GM12878 (cell line): ENCODE results near the gene RCAN2.

Experiments used
- BCL11A ChIP-seq: IDR thresholded peaks from 2 replicates; pipeline ENCODE4 v1.6.1; 2011; ENCODE audit warnings: low read depth, low read length
- CEBPB ChIP-seq, 2 experiments: fragments of 150-350 bp in 1 of 2; IDR thresholded peaks; 2 replicates each; pipeline ENCODE4 v1.6.1; 2012 to 2014; ENCODE audit warnings: low read depth in 2 of 2, low read length in 2 of 2, borderline replicate concordance in 1 of 2, inconsistent platforms in 1 of 2
- FOXK2 ChIP-seq: fragments of 450-650 bp; IDR thresholded peaks from 2 replicates; pipeline ENCODE4 v1.6.1; 2017; ENCODE audit warnings: mild to moderate bottlenecking, moderate library complexity
- MYC ChIP-seq: IDR thresholded peaks from 2 replicates; pipeline ENCODE4 v1.6.1; 2011; ENCODE audit warnings: mild to moderate bottlenecking, low read length, moderate library complexity, inconsistent platforms; ENCODE audit not compliant: insufficient read depth, insufficient replicate concordance, insufficient read length, severe bottlenecking
- NR2C2 ChIP-seq: IDR thresholded peaks from 2 replicates; pipeline ENCODE4 v1.6.1; 2011; ENCODE audit warnings: borderline replicate concordance, low read depth; ENCODE audit not compliant: control insufficient read depth, insufficient read length
- RELA ChIP-seq: fragments of 450-650 bp; IDR thresholded peaks from 2 replicates; pipeline ENCODE4 v1.8.0; 2014; ENCODE audit warnings: borderline replicate concordance; ENCODE audit not compliant: partially characterized antibody
- SPI1 ChIP-seq: IDR thresholded peaks from 2 replicates; pipeline ENCODE4 v1.6.1; 2011; ENCODE audit warnings: low read depth, mild to moderate bottlenecking, low read length, moderate library complexity, borderline replicate concordance; ENCODE audit not compliant: insufficient read depth
- TF ChIP-seq, protein P1 (sequence below): IDR thresholded peaks from 2 replicates; pipeline ENCODE4 v1.6.1; 2011; ENCODE audit warnings: low read depth, mild to moderate bottlenecking, low read length, moderate library complexity, borderline replicate concordance; ENCODE audit errors: extremely low read depth
- TF ChIP-seq, protein P2 (sequence below): IDR thresholded peaks from 2 replicates; pipeline ENCODE4 v1.6.1; 2012; ENCODE audit warnings: mild to moderate bottlenecking, low read depth, low read length
- TF ChIP-seq, protein P3 (sequence below), 3 experiments: IDR thresholded peaks in 2 of 3; conservative IDR thresholded peaks in 1 of 3; 2 replicates each; pipeline ENCODE4 v1.5.1; 2011; ENCODE audit warnings: low read depth in 3 of 3, low read length in 3 of 3, mild to moderate bottlenecking in 3 of 3, control low read depth in 2 of 3, moderate library complexity in 2 of 3, inconsistent platforms in 1 of 3, mixed read lengths in 1 of 3; ENCODE audit not compliant: control insufficient read depth in 2 of 3, insufficient read depth in 1 of 3; ENCODE audit errors: extremely low read depth in 1 of 3
- TF ChIP-seq, protein P4 (sequence below): IDR thresholded peaks from 2 replicates; pipeline ENCODE4 v1.6.1; 2011; ENCODE audit warnings: low read depth, low read length, improper control_type of control experiment, borderline replicate concordance

DNA sequence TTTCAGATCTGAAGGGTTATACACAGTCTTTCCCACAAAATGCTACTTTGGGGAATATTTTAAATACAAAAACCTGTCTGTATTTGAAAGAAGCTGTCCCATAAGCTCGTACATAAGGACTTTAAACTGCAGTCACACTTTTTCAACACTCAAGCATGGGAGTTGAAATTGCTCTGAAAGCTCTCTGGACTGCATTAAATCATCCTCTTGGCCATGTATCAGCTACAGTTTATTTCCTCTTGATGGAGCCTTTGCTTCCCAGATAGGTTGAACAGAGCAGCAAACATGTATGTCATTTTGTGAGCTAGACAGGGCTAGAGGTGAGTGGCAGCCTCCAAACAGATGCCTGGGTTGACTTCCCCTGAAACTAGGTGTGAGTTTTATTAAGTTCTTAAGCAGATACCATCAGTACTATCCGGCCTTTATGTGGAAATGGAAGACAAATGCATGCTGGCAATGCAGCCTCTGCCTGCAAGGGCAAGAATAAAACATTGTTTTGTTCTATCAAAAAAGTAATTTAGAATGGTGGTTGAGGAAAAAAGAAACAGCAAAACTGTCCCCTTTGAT, 214.6 kb downstream of the RCAN2 start:
- TF ChIP-seq RELA (no peak), MYC (no peak), SPI1 (no peak), CEBPB (IDR thresholded peaks at IDR 0.05; ENCODE audit: borderline replicate concordance in 1 of 2, low read depth in 2 of 2, low read length in 2 of 2) (no peak), NR2C2 (no peak), BCL11A (no peak), FOXK2 (no peak)
- TF ChIP-seq, protein P1, sequence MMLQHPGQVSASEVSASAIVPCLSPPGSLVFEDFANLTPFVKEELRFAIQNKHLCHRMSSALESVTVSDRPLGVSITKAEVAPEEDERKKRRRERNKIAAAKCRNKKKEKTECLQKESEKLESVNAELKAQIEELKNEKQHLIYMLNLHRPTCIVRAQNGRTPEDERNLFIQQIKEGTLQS = no peak
- TF ChIP-seq, protein P2, sequence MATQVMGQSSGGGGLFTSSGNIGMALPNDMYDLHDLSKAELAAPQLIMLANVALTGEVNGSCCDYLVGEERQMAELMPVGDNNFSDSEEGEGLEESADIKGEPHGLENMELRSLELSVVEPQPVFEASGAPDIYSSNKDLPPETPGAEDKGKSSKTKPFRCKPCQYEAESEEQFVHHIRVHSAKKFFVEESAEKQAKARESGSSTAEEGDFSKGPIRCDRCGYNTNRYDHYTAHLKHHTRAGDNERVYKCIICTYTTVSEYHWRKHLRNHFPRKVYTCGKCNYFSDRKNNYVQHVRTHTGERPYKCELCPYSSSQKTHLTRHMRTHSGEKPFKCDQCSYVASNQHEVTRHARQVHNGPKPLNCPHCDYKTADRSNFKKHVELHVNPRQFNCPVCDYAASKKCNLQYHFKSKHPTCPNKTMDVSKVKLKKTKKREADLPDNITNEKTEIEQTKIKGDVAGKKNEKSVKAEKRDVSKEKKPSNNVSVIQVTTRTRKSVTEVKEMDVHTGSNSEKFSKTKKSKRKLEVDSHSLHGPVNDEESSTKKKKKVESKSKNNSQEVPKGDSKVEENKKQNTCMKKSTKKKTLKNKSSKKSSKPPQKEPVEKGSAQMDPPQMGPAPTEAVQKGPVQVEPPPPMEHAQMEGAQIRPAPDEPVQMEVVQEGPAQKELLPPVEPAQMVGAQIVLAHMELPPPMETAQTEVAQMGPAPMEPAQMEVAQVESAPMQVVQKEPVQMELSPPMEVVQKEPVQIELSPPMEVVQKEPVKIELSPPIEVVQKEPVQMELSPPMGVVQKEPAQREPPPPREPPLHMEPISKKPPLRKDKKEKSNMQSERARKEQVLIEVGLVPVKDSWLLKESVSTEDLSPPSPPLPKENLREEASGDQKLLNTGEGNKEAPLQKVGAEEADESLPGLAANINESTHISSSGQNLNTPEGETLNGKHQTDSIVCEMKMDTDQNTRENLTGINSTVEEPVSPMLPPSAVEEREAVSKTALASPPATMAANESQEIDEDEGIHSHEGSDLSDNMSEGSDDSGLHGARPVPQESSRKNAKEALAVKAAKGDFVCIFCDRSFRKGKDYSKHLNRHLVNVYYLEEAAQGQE = no peak
- TF ChIP-seq, protein P3, sequence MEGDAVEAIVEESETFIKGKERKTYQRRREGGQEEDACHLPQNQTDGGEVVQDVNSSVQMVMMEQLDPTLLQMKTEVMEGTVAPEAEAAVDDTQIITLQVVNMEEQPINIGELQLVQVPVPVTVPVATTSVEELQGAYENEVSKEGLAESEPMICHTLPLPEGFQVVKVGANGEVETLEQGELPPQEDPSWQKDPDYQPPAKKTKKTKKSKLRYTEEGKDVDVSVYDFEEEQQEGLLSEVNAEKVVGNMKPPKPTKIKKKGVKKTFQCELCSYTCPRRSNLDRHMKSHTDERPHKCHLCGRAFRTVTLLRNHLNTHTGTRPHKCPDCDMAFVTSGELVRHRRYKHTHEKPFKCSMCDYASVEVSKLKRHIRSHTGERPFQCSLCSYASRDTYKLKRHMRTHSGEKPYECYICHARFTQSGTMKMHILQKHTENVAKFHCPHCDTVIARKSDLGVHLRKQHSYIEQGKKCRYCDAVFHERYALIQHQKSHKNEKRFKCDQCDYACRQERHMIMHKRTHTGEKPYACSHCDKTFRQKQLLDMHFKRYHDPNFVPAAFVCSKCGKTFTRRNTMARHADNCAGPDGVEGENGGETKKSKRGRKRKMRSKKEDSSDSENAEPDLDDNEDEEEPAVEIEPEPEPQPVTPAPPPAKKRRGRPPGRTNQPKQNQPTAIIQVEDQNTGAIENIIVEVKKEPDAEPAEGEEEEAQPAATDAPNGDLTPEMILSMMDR (IDR thresholded peaks at IDR 0.05 in 2 of 3, conservative IDR thresholded peaks at IDR 0.05 in 1 of 3; ENCODE audit: control insufficient read depth in 2 of 3, extremely low read depth in 1 of 3, insufficient read depth in 1 of 3, low read depth in 3 of 3, low read length in 3 of 3) = no peak
- TF ChIP-seq, protein P4, sequence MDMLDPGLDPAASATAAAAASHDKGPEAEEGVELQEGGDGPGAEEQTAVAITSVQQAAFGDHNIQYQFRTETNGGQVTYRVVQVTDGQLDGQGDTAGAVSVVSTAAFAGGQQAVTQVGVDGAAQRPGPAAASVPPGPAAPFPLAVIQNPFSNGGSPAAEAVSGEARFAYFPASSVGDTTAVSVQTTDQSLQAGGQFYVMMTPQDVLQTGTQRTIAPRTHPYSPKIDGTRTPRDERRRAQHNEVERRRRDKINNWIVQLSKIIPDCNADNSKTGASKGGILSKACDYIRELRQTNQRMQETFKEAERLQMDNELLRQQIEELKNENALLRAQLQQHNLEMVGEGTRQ = no peak
